HG03159 (cell line): ENCODE data around the gene VDAC2.
"Not testable (repeated sequence)": the region's sequence is repeated elsewhere in the genome, so short reads cannot be mapped to it uniquely, and the experiment has no call there.

ENCODE experiments used
- ATAC-seq: cut with Tn5 transposase; IDR thresholded peaks from one replicate; pipeline ENCODE4 v1.9.1; 2021; ENCODE audit warnings: mild to moderate bottlenecking, moderate library complexity; ENCODE audit not compliant: unreplicated experiment

Gene VDAC2

GRCh38 chr10:75197906-75198305 lies 12.7 kb upstream of the VDAC2 start:
- ATAC-seq: no peak

- ATAC-seq: not testable (repeated sequence)
Measured at GRCh38 chr10:75199949-75200348, 10.6 kb upstream of the VDAC2 start.

GRCh38 chr10:75201793-75202307 lies 8.7 kb upstream of the VDAC2 start:
- no peak for ATAC-seq

GRCh38 chr10:75202321-75203045 lies 8.1 kb upstream of the VDAC2 start:
- no peak for ATAC-seq

GRCh38 chr10:75203046-75203620 lies 7.5 kb upstream of the VDAC2 start:
- not testable (repeated sequence) for ATAC-seq

- ATAC-seq: no peak
Measured at GRCh38 chr10:75203724-75204123, 6.9 kb upstream of the VDAC2 start.

- no peak for ATAC-seq
Measured at GRCh38 chr10:75205908-75206307, 4.7 kb upstream of the VDAC2 start.

- ATAC-seq: not testable (repeated sequence)
Measured at GRCh38 chr10:75206638-75207037, 4.0 kb upstream of the VDAC2 start.

GRCh38 chr10:75207079-75207856 lies 3.3 kb upstream of the VDAC2 start:
- no peak for ATAC-seq

- ATAC-seq: no peak
Measured at GRCh38 chr10:75207857-75208144, 2.8 kb upstream of the VDAC2 start.

GRCh38 chr10:75208181-75208580 lies 2.4 kb upstream of the VDAC2 start:
- no peak for ATAC-seq

- ATAC-seq: no peak
Measured at GRCh38 chr10:75209086-75209920, 1.3 kb upstream of the VDAC2 start.

- ATAC-seq: peak; percentile 47
Measured at GRCh38 chr10:75209921-75210281, 695 bp upstream of the VDAC2 start.

- peak; percentile 1 for ATAC-seq
Measured at GRCh38 chr10:75211007-75211691, 553 bp downstream of the VDAC2 start.

GRCh38 chr10:75212343-75212742 lies 1.7 kb downstream of the VDAC2 start:
- ATAC-seq: no peak

- ATAC-seq: no peak
Measured at GRCh38 chr10:75220274-75220673, 9.7 kb downstream of the VDAC2 start.

GRCh38 chr10:75221492-75221891 lies 10.9 kb downstream of the VDAC2 start:
- not testable (repeated sequence) for ATAC-seq

GRCh38 chr10:75223507-75223906 lies 12.9 kb downstream of the VDAC2 start:
- no peak for ATAC-seq

GRCh38 chr10:75226095-75226494 lies 15.5 kb downstream of the VDAC2 start:
- no peak for ATAC-seq

- ATAC-seq: no peak
Measured at GRCh38 chr10:75226656-75227055, 16.1 kb downstream of the VDAC2 start.

- ATAC-seq: no peak
Measured at GRCh38 chr10:75228278-75228677, 17.7 kb downstream of the VDAC2 start.
